Measurements from ENCODE around the gene WNT4. TPM values are rescaled to one million over a fixed set of nuclear protein-coding genes. Genes with fewer than 3 reads are reported as not detected.

WNT4 gene
- total and polyA plus RNA-seq, 2 of the 8 experiments (the other 6 are each of a cell fraction or from before 2014, with no cell fraction given) = 1.3 to 6.6 TPM

GRCh38 chr1:22119626-22120468 lies 23.1 kb downstream of the WNT4 start (continued):
- no peak for TF ChIP-seq E2F6 (IDR thresholded peaks at IDR 0.05)
